OCI-M2 (cell line): ENCODE measurements around the gene TNFSF8.

Experiments
- DNase-seq: peaks from one replicate; lab custom pipeline; 2025; ENCODE audit not compliant: unreplicated experiment; lab: John Stamatoyannopoulos, UW

TNFSF8 gene

GRCh38 chr9:114878879-114879564, 51.4 kb downstream of the TNFSF8 start:
- DNase-seq: no peak

- DNase-seq: no peak
These were observed 60.5 kb downstream of the TNFSF8 start for GRCh38 chr9:114869845-114870244.

- no peak for DNase-seq
These were observed 61.0 kb downstream of the TNFSF8 start for GRCh38 chr9:114869378-114869777.

- DNase-seq: no peak
These were observed 63.1 kb downstream of the TNFSF8 start for GRCh38 chr9:114867327-114867726.

- DNase-seq: no peak
These were observed 65.9 kb downstream of the TNFSF8 start for GRCh38 chr9:114864471-114864870.

GRCh38 chr9:114861922-114862605, 68.3 kb downstream of the TNFSF8 start:
- no peak for DNase-seq

- no peak for DNase-seq
These were observed 69.1 kb downstream of the TNFSF8 start for GRCh38 chr9:114861273-114861672.

GRCh38 chr9:114860187-114860586, 70.2 kb downstream of the TNFSF8 start:
- no peak for DNase-seq

GRCh38 chr9:114856942-114857315, 73.5 kb downstream of the TNFSF8 start:
- no peak for DNase-seq

GRCh38 chr9:114856215-114856941, 74.0 kb downstream of the TNFSF8 start:
- no peak for DNase-seq

- DNase-seq: no peak
These were observed 74.9 kb downstream of the TNFSF8 start for GRCh38 chr9:114855488-114855887.

GRCh38 chr9:114854736-114855355, 75.5 kb downstream of the TNFSF8 start:
- no peak for DNase-seq

GRCh38 chr9:114853071-114853855, 77.1 kb downstream of the TNFSF8 start:
- no peak for DNase-seq

GRCh38 chr9:114852050-114852594, 78.3 kb downstream of the TNFSF8 start:
- no peak for DNase-seq

- DNase-seq: no peak
These were observed 79.1 kb downstream of the TNFSF8 start for GRCh38 chr9:114851306-114851705.
